SHP77 treated with DMSO at 0.1 percent for 48 hours (cell line): ENCODE data around the gene NKD2.

Experiments used
- DNase-seq: peaks from one replicate; lab custom pipeline; 2025; lab: John Stamatoyannopoulos, UW

NKD2 gene

GRCh38 chr5:978693-979092, 29.9 kb upstream of the NKD2 start:
- DNase-seq, result no peak

- DNase-seq, result no peak
Observed at GRCh38 chr5:979100-979817, 29.3 kb upstream of the NKD2 start.

GRCh38 chr5:980001-980588, 28.5 kb upstream of the NKD2 start:
- no peak for DNase-seq

- no peak for DNase-seq
Observed at GRCh38 chr5:980966-981365, 27.6 kb upstream of the NKD2 start.

- DNase-seq, result no peak
Observed at GRCh38 chr5:981456-981855, 27.1 kb upstream of the NKD2 start.

- no peak for DNase-seq
Observed at GRCh38 chr5:982377-983237, 26.0 kb upstream of the NKD2 start.

GRCh38 chr5:983238-983524, 25.4 kb upstream of the NKD2 start:
- DNase-seq, result no peak

- no peak for DNase-seq
Observed at GRCh38 chr5:983568-983967, 25.0 kb upstream of the NKD2 start.

GRCh38 chr5:984774-985173, 23.8 kb upstream of the NKD2 start:
- no peak for DNase-seq

- DNase-seq, result no peak
Observed at GRCh38 chr5:987761-988160, 20.8 kb upstream of the NKD2 start.

- no peak for DNase-seq
Observed at GRCh38 chr5:988322-988721, 20.3 kb upstream of the NKD2 start.

- DNase-seq, result no peak
Observed at GRCh38 chr5:989961-990530, 18.6 kb upstream of the NKD2 start.

GRCh38 chr5:991472-992267, 16.9 kb upstream of the NKD2 start:
- DNase-seq, result no peak

- no peak for DNase-seq
Observed at GRCh38 chr5:994272-994607, 14.4 kb upstream of the NKD2 start.

- no peak for DNase-seq
Observed at GRCh38 chr5:994821-995220, 13.8 kb upstream of the NKD2 start.

- no peak for DNase-seq
Observed at GRCh38 chr5:995318-995717, 13.3 kb upstream of the NKD2 start.

GRCh38 chr5:997001-997474, 11.6 kb upstream of the NKD2 start:
- no peak for DNase-seq

GRCh38 chr5:997711-998110, 10.9 kb upstream of the NKD2 start:
- no peak for DNase-seq

- no peak for DNase-seq
Observed at GRCh38 chr5:998246-999031, 10.2 kb upstream of the NKD2 start.

- DNase-seq, result no peak
Observed at GRCh38 chr5:999032-999501, 9.5 kb upstream of the NKD2 start.

- no peak for DNase-seq
Observed at GRCh38 chr5:999724-1000123, 8.9 kb upstream of the NKD2 start.
